ENCODE data around the gene NPAT.

- TF ChIP-seq POLR2AphosphoS5 (IDR thresholded peaks at IDR 0.05; ENCODE audit: low read depth, low read length) (no peak), POLR2A (IDR thresholded peaks at IDR 0.05; ENCODE audit: low read depth, low read length) (no peak)
These were observed 25.5 kb downstream of the NPAT start for GRCh38 chr11:108196901-108197300.

Measured in GM12891 (cell line).